Measurements from ENCODE around the gene MECP2.

MECP2 gene

DNA sequence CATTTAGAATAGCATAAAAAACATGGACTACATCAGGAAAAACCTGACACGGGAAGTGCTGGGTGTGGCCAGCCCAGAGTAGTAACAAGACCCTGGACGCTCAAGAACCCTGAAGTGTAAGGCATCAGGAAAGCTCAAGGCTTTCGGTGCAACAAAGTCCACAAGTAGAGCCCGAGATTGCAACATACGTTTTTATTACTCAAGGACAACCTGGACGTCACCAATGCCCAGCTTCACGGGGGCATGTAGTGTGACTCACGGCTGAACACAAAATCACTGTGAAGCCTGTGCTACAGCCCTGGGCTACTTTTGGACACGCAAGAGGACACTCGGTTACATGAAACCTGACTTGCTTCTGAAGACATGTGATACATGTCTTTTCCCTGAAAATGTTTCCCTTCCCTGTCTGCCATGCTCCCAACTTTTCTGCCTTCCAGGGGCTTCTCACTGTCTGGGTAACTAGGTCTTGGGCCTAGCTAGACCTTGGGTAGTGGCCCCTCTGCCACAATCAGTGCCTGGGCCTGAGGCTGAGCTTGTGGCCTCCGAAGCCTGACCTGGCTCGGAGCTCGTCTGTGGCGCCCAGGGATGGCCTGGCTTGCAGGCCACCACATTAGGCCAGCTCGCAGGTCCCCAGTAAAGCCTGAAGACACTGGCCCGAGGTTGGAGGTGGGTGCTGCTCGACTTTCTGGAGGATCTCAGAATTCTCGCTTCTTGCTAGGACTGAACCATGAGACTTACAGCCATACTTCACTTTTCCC is 87.0 kb downstream of the MECP2 start:
- no peak overlapping the region for H3K27ac ChIP-seq
- TF ChIP-seq ZFX (IDR thresholded peaks at IDR 0.05; ENCODE audit: borderline replicate concordance) (no peak), CTCF (IDR thresholded peaks at IDR 0.05) (no peak)

GRCh38 chrX:154008521-154008920 is 89.0 kb downstream of the MECP2 start:
- no peak overlapping the region for H3K27ac ChIP-seq
- TF ChIP-seq ZFX (IDR thresholded peaks at IDR 0.05; ENCODE audit: borderline replicate concordance) (no peak), CTCF (IDR thresholded peaks at IDR 0.05) (no peak)

- TF ChIP-seq CTCF (IDR thresholded peaks at IDR 0.05): no peak
- TF ChIP-seq ZFX (IDR thresholded peaks at IDR 0.05; ENCODE audit: borderline replicate concordance): no peak
- H3K27ac ChIP-seq: no peak overlapping the region
These were observed 90.6 kb downstream of the MECP2 start for GRCh38 chrX:154006947-154007346.

- H3K27ac ChIP-seq: no peak overlapping the region
- no peak for TF ChIP-seq CTCF (IDR thresholded peaks at IDR 0.05)
- no peak for TF ChIP-seq ZFX (IDR thresholded peaks at IDR 0.05; ENCODE audit: borderline replicate concordance)
These were observed 93.2 kb downstream of the MECP2 start for GRCh38 chrX:154004315-154004714.

GRCh38 chrX:154002215-154002719 is 95.2 kb downstream of the MECP2 start:
- H3K27ac ChIP-seq: no peak overlapping the region
- TF ChIP-seq ZFX (IDR thresholded peaks at IDR 0.05; ENCODE audit: borderline replicate concordance) (no peak), CTCF (IDR thresholded peaks at IDR 0.05) (no peak)

DNA sequence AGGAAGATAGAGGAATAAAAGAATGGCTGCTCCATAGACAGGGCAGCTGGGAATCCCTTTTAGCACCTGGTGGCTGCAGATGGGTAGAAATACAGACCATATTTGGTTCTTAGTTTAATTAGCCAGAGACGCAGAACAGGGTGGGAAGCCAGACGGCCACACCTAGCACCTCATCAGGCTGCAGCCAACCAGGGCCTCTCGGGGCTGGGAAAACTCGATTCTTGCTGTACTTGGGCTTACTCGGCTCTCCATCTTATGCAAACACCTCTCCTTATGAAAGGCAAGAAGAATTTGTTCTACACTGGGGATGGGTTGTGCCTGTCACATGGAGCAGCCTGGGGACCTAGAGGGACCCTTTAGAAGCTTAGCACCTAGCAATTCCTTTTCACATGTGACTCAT is 97.5 kb downstream of the MECP2 start:
- H3K27ac ChIP-seq: no peak overlapping the region
- TF ChIP-seq ZFX (IDR thresholded peaks at IDR 0.05; ENCODE audit: borderline replicate concordance) (no peak), CTCF (IDR thresholded peaks at IDR 0.05) (no peak)

GRCh38 chrX:153999359-154000037 is 98.0 kb downstream of the MECP2 start:
- H3K27ac ChIP-seq: no peak overlapping the region
- TF ChIP-seq CTCF (IDR thresholded peaks at IDR 0.05): no peak
- no peak for TF ChIP-seq ZFX (IDR thresholded peaks at IDR 0.05; ENCODE audit: borderline replicate concordance)

Data from 22Rv1 (cell line).